Heart left ventricle (tissue), 13 donors: ENCODE results near the gene NCF2.

Experiments used
- CTCF ChIP-seq, 12 donors: fragments of 200-600 bp; sonication (generic) in 4 of 12; IDR thresholded peaks; one replicate each; pipeline versions ENCODE4 v1.5.0 to v1.8.0; 2018 to 2022; ENCODE audit warnings: antibody characterized with exemption in 12 of 12, mild to moderate bottlenecking in 5 of 12
- POLR2A ChIP-seq, 2 donors: fragments of 450-650 bp; IDR thresholded peaks; one replicate each; pipeline ENCODE4 v1.6.1; 2017; ENCODE audit warnings: antibody characterized with exemption in 2 of 2, mild to moderate bottlenecking in 2 of 2, moderate library complexity in 2 of 2
- donor health status: ischemic (EF 13 %, LVEDD 7.1; RV severe dilation, severe dysfunction).
- donor health status: DM: no; HTN: yes; CAD: no.
- donor health status: DM: no; HTN: no; CAD: no.
- donor health status: ischemic (EF 25% LVEDD 6.9; RV normal size, moderate dysfunction).
- donor health status: ischemic (EF 25% LVEDD 5.7; RV mildly dilated, moderate dysfunction).
- donor health status: ischemic (EF 35%, LVEDD 5.7; RV mildly dilated, moderate dysfunction).
- donor health status: nonischemic (EF 11% LVEDD 7.7; RV severe dilation, severe dysfunction).
- donor health status: DM: yes; HTN: yes; CAD: no.
- donor health status: PGD.
- donor health status: ischemic (EF 29% LVEDD 5.4; RV normal size, mild dysfunction).
- donor health status: nonischemic (EF 23%, LVEDD 6.1; RV moderate dilation, normal function).

GRCh38 chr1:183582021-183582713, 8.1 kb downstream of the NCF2 start:
- TF ChIP-seq CTCF (IDR thresholded peaks at IDR 0.05): no peak
- TF ChIP-seq POLR2A (IDR thresholded peaks at IDR 0.05): no peak
